H1 (cell line): Measurements from ENCODE around the gene DYSF. TPM values are rescaled to one million over a fixed set of nuclear protein-coding genes. Genes with fewer than 3 reads are reported as not detected.

Experiments
- CTBP2 ChIP-seq: IDR thresholded peaks from 2 replicates; pipeline ENCODE4 v1.7.0; 2011; ENCODE audit warnings: borderline replicate concordance, mild to moderate bottlenecking, moderate library complexity, mixed read lengths, low read length; ENCODE audit not compliant: insufficient read depth, insufficient read length
- polyA plus RNA-seq, 7 experiments: library from polyadenylated mRNA; depleted of rRNA in 3 of 7; stranded (reverse) in 5 of 7; unstranded in 2 of 7; fragments of >200 nt in 5 of 7; fragments of 200-250 nt in 2 of 7; gene quantifications; 1 replicate in 5 of 7; 2 replicates in 1 of 7; 4 replicates in 1 of 7; pipeline versions ENCODE4 v1.2.1 to v1.2.3, GENCODE V29; 2011 to 2013; ENCODE audit warnings: missing spikeins in 2 of 7, mixed read lengths in 2 of 7
- total RNA-seq: library from RNA; stranded (reverse); fragmentation: NEBNext Ultra II Directional; extraction: Animal tissue kit (Norgen Biotek cat#: 25700); gene quantifications from 2 replicates; pipeline ENCODE4 v1.2.1, GENCODE V29; 2021

The DYSF gene
- total and polyA plus RNA-seq, 2 of the 8 experiments (the other 6 are each of a cell fraction or from before 2014, with no cell fraction given), result 5.8 to 7.1 TPM

- TF ChIP-seq CTBP2, result no peak
- TF ChIP-seq, all 59 proteins: peak for 0
Observed at GRCh38 chr2:71683666-71684065, 230.3 kb downstream of the DYSF start (continued).
